Mesodermal cell (in vitro differentiated cells): Measurements from ENCODE around the gene CFB.

Source experiments
- H3K27ac ChIP-seq: 2 replicates; pipeline ENCODE4 v1.7.0; 2013; ENCODE audit warnings: mild to moderate bottlenecking, low read depth, low read length, moderate library complexity; ENCODE audit not compliant: severe bottlenecking
- H3K36me3 ChIP-seq: 2 replicates; pipeline ENCODE4 v1.7.1; 2013; ENCODE audit warnings: mild to moderate bottlenecking, low read length, moderate library complexity; ENCODE audit not compliant: control insufficient read depth, insufficient read depth
- H3K4me1 ChIP-seq: one replicate; pipeline ENCODE4 v1.7.1; 2013; ENCODE audit warnings: mild to moderate bottlenecking, low read length; ENCODE audit not compliant: insufficient read depth, control insufficient read depth, poor library complexity, severe bottlenecking
- H3K4me3 ChIP-seq: 2 replicates; pipeline ENCODE4 v1.7.0; 2013; ENCODE audit warnings: low read length, control low read depth, mild to moderate bottlenecking; ENCODE audit not compliant: insufficient read depth, poor library complexity, severe bottlenecking; ENCODE audit errors: extremely low read depth
- H3K9me3 ChIP-seq: 2 replicates; pipeline ENCODE4 v1.7.1; 2013; ENCODE audit warnings: mild to moderate bottlenecking, low read length, moderate library complexity; ENCODE audit not compliant: control insufficient read depth
- WGBS, 2 experiments: methylation state at CpG; one replicate each; pipeline ENCODE4 v1.1.5; 2013; ENCODE audit warnings: missing lambda C conversion rate in 2 of 2; ENCODE audit not compliant: insufficient coverage in 2 of 2; 5-methylcytosine and 5-hydroxymethylcytosine counted together

CFB gene

DNA sequence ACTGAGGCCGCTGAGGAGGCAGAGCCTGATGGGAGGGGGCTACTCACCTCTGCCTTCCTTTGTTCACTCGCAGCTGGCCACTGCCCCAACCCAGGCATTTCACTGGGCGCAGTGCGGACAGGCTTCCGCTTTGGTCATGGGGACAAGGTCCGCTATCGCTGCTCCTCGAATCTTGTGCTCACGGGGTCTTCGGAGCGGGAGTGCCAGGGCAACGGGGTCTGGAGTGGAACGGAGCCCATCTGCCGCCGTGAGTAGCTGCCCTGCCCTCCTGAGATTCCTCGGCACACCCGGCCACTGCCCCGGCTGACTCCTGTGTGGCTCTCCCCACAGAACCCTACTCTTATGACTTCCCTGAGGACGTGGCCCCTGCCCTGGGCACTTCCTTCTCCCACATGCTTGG is 12.4 kb upstream of the CFB start:
- Histone ChIP-seq H3K27ac (no peak overlapping the region), H3K36me3 (no peaks in the 10 kb centered on the region), H3K4me1 (no peaks in the 10 kb centered on the region), H3K4me3 (no peak overlapping the region), H3K9me3 (no peaks in the 10 kb centered on the region)
- WGBS, 2 experiments = 96% methylated on average over 17 of the region's 19 CpGs

DNA sequence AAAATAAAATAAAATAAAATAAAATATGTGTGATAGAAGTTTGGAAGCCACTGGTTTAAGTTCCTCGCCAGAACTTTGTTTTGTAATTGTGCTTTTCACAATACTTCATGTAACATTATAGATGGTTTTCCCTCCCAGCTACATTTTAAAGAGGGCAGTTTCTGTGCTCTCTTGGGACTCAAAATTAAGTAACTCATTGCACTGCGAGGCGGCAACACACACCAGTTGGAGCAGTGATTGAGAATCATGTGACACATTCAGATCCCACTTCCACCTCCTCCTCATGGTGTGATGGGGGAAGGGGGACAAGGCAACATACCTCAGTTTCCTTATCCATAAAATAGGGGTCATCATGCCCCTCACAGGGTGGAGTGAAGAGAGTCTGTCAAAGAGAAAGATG is 10.9 kb upstream of the CFB start:
- WGBS, 2 experiments = 80% methylated on average over 2 of the region's 3 CpGs; no CpG with 5 or more reads in 1 of the 2 experiments
- Histone ChIP-seq H3K36me3 (no peaks in the 10 kb centered on the region), H3K4me1 (no peaks in the 10 kb centered on the region), H3K27ac (no peak overlapping the region), H3K4me3 (no peak overlapping the region), H3K9me3 (no peaks in the 10 kb centered on the region)

DNA sequence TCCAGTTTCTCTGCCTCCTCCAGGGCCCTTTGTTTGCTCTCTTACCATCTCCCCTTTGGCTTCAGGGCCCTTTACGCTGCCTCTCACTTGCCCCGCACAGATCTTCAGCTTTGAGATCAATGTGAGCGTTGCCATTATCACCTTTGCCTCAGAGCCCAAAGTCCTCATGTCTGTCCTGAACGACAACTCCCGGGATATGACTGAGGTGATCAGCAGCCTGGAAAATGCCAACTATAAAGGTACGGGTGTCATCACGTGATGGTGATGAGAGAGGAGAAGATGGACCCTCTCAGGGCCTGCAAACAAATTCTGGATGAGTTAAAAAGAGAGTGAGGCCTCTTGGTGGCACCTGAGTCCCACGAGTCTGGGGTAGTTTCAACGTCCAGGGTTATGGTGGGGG is 10.1 kb upstream of the CFB start:
- 86 to 87% methylated on average over 9 of the region's 9 CpGs for WGBS, 2 experiments
- Histone ChIP-seq H3K4me3 (no peak overlapping the region), H3K36me3 (no peaks in the 10 kb centered on the region), H3K9me3 (no peaks in the 10 kb centered on the region), H3K27ac (no peak overlapping the region), H3K4me1 (no peaks in the 10 kb centered on the region)

DNA sequence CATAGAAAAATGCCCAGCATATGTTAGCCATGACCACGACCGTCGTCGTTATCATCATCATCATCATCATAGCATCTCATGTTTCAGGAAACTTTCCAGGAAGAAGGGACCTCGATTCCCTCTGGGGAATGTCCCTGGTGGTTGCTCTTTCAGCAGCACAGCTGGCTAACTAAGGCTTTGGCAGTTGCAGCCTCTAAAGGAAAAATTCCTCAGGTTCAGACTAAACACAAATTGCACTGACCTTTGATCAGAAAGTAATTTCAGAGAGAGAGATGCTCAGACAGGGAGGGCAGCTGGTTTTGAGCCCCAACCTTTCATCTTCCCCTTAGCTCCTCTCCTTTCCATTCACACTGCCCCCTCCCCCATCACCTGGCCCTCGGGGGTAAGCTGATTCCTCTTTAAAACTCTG is 5.6 kb upstream of the CFB start:
- H3K4me3 ChIP-seq = no peak overlapping the region
- no peaks in the 10 kb centered on the region for H3K9me3 ChIP-seq
- H3K4me1 ChIP-seq = no peaks in the 10 kb centered on the region
- H3K27ac ChIP-seq = no peak overlapping the region
- 43 to 45% methylated on average over 5 to 6 of the region's 6 CpGs for WGBS, 2 experiments
- H3K36me3 ChIP-seq = no peaks in the 10 kb centered on the region

DNA sequence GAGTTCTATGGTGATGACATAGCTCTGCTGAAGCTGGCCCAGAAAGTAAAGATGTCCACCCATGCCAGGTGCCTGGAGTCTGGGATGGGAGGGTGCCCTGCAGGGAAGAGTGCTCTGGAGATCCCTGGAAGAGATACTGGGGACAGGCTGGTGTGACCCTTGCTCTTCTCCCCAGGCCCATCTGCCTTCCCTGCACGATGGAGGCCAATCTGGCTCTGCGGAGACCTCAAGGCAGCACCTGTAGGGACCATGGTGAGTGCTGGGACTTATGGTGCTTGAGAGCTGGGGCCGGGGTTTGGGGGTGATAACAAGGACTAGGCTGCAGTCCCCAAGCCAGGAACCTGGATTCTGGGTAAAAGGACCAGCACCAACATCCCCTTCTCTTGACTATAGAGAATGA is 2.2 kb upstream of the CFB start:
- H3K36me3 ChIP-seq = no peaks in the 10 kb centered on the region
- H3K4me3 ChIP-seq = no peak overlapping the region
- no peaks in the 10 kb centered on the region for H3K4me1 ChIP-seq
- 80 to 91% methylated on average over 1 to 3 of the region's 3 CpGs for WGBS, 2 experiments
- H3K27ac ChIP-seq = no peak overlapping the region
- H3K9me3 ChIP-seq = no peaks in the 10 kb centered on the region

DNA sequence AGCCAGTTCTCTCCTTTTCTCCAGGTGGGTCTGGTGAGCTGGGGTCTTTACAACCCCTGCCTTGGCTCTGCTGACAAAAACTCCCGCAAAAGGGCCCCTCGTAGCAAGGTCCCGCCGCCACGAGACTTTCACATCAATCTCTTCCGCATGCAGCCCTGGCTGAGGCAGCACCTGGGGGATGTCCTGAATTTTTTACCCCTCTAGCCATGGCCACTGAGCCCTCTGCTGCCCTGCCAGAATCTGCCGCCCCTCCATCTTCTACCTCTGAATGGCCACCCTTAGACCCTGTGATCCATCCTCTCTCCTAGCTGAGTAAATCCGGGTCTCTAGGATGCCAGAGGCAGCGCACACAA is 765 bp upstream of the CFB start:
- Histone ChIP-seq H3K27ac (no peak overlapping the region), H3K36me3 (peaks cover 4% of the 10 kb centered on the region), H3K4me1 (no peaks in the 10 kb centered on the region), H3K9me3 (no peaks in the 10 kb centered on the region), H3K4me3 (no peak overlapping the region)
- WGBS, 2 experiments = 93% methylated on average over 8 to 9 of the region's 9 CpGs

DNA sequence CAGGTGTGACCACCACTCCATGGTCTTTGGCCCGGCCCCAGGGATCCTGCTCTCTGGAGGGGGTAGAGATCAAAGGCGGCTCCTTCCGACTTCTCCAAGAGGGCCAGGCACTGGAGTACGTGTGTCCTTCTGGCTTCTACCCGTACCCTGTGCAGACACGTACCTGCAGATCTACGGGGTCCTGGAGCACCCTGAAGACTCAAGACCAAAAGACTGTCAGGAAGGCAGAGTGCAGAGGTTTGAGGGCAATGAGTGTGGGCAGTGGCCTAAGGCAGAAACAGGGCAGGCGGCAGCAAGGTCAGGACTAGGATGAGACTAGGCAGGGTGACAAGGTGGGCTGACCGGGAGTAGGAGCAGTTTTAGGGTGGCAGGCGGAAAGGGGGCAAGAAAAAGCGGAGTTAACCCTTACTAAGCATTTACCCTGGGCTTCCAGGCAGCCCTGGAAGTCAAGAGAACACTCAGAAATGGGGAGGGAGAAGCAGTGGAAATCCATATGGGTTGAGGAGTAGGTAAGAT is 533 bp downstream of the CFB start:
- no peak overlapping the region for H3K4me3 ChIP-seq
- H3K4me1 ChIP-seq = no peaks in the 10 kb centered on the region
- H3K9me3 ChIP-seq = no peaks in the 10 kb centered on the region
- peaks cover 16% of the 10 kb centered on the region for H3K36me3 ChIP-seq
- H3K27ac ChIP-seq = no peak overlapping the region
- WGBS, 2 experiments = 86 to 87% methylated on average over 9 to 11 of the region's 11 CpGs

DNA sequence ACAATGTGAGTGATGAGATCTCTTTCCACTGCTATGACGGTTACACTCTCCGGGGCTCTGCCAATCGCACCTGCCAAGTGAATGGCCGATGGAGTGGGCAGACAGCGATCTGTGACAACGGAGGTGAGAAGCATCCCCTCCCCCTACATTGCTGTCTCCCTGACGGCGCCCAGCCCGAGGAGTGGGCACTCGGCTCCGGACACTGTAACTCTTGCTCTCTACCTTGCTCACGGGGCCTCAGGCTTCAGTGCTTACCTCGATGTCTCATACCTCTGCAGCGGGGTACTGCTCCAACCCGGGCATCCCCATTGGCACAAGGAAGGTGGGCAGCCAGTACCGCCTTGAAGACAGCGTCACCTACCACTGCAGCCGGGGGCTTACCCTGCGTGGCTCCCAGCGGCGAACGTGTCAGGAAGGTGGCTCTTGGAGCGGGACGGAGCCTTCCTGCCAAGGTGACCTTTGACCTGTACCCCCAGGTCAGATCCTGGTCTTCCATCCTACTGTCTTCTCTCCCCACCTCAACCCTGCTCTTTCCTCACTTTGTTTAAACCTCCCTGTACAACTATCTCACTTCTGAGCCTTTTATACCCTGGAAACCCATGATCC is 1.3 kb downstream of the CFB start:
- no peaks in the 10 kb centered on the region for H3K4me1 ChIP-seq
- 90 to 91% methylated on average over 24 of the region's 24 CpGs for WGBS, 2 experiments
- H3K36me3 ChIP-seq = peaks cover 23% of the 10 kb centered on the region
- H3K9me3 ChIP-seq = no peaks in the 10 kb centered on the region
- H3K4me3 ChIP-seq = no peak overlapping the region
- no peak overlapping the region for H3K27ac ChIP-seq

DNA sequence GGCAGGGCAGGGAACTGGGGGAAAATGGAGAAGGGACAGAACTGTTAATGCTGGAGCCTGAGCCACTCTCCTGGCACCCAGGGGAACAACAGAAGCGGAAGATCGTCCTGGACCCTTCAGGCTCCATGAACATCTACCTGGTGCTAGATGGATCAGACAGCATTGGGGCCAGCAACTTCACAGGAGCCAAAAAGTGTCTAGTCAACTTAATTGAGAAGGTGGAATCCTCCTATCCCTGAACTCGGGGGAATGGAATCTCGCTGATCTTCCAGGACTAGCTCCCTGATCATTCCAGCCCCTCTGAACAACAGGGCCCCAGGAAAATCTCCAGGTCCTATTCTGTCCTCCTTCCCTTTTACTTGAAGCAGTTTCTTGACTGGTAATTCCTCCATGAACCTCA is 2.0 kb downstream of the CFB start:
- Histone ChIP-seq H3K4me3 (no peak overlapping the region), H3K4me1 (no peaks in the 10 kb centered on the region), H3K9me3 (no peaks in the 10 kb centered on the region), H3K36me3 (peaks cover 29% of the 10 kb centered on the region), H3K27ac (no peak overlapping the region)
- WGBS, 2 experiments = 83 to 89% methylated on average over 4 of the region's 4 CpGs

DNA sequence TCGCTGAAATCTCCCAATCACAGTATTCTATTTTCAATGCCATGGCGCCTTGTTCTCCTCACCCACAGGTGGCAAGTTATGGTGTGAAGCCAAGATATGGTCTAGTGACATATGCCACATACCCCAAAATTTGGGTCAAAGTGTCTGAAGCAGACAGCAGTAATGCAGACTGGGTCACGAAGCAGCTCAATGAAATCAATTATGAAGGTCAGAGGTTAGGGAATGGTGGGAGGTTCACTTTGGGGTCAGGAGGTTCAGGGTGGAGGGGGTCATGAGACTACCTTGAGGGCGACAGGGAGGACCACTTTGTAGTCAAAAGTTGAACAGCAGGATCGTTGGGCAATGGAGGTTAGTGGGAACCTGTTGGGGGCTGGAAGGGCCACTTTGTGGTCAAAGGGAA is 2.4 kb downstream of the CFB start:
- Histone ChIP-seq H3K4me3 (no peak overlapping the region), H3K9me3 (no peaks in the 10 kb centered on the region), H3K27ac (no peak overlapping the region), H3K36me3 (peaks cover 34% of the 10 kb centered on the region), H3K4me1 (no peaks in the 10 kb centered on the region)
- WGBS, 2 experiments = 88 to 92% methylated on average over 3 of the region's 5 CpGs

DNA sequence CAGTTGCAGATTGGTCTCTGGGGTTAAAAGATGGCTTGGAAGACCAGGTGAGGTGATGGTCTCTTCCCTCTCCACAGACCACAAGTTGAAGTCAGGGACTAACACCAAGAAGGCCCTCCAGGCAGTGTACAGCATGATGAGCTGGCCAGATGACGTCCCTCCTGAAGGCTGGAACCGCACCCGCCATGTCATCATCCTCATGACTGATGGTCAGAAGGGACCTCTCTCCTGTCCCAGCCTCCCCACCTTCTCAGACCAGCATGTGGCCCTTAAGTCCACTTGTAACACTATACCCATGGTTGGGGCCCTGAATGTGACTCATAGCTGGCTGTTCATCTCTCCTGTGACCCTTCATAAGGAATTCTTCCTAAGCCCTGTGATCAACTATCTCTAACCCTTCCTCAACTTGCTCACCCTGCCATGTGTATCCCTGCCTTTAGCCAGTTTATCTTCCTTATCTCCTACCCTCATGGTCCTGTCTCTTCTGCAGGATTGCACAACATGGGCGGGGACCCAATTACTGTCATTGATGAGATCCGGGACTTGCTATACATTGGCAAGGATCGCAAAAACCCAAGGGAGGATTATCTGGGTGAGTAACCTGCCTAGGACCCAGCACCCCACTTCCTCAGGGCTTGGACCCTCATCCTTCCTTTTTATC is 3.0 kb downstream of the CFB start:
- H3K4me3 ChIP-seq = no peak overlapping the region
- no peak overlapping the region for H3K27ac ChIP-seq
- no peaks in the 10 kb centered on the region for H3K9me3 ChIP-seq
- 93 to 100% methylated on average over 5 to 6 of the region's 6 CpGs for WGBS, 2 experiments
- no peaks in the 10 kb centered on the region for H3K4me1 ChIP-seq
- peaks cover 39% of the 10 kb centered on the region for H3K36me3 ChIP-seq
